LNCAP (cell line): ENCODE results near the gene RPEL1.

Experiments used
- TF ChIP-seq, protein P1 (sequence below): fragments of 450-650 bp; IDR thresholded peaks from 2 replicates; pipeline ENCODE4 v1.5.1; 2017; ENCODE audit warnings: mild to moderate bottlenecking

The RPEL1 gene

DNA sequence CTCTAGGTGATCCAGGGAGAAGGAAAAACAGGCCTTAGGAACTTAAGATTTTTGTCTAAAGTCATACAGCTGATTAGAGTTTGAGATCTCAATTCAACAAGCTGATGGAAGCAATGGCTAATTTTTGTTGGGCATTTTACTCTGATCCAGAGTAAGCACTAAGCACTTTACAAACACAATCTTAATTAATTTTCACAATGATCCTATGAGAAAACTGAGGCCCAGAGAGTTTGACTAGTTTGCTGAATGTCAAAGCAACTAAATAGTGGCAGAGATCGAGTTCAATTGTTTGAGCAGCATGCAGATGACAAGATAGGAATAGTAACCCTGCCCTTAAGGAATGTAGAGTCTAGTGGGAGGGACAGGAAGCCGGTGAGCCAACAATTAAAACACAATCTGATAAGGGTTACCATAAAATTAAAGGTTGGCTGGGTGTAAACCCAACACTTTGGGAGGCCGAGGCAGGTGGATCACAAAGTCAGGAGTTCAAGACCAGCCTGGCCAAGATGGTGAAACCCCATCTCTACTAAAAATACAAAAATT is 13.5 kb upstream of the RPEL1 start:
- TF ChIP-seq, protein P1, sequence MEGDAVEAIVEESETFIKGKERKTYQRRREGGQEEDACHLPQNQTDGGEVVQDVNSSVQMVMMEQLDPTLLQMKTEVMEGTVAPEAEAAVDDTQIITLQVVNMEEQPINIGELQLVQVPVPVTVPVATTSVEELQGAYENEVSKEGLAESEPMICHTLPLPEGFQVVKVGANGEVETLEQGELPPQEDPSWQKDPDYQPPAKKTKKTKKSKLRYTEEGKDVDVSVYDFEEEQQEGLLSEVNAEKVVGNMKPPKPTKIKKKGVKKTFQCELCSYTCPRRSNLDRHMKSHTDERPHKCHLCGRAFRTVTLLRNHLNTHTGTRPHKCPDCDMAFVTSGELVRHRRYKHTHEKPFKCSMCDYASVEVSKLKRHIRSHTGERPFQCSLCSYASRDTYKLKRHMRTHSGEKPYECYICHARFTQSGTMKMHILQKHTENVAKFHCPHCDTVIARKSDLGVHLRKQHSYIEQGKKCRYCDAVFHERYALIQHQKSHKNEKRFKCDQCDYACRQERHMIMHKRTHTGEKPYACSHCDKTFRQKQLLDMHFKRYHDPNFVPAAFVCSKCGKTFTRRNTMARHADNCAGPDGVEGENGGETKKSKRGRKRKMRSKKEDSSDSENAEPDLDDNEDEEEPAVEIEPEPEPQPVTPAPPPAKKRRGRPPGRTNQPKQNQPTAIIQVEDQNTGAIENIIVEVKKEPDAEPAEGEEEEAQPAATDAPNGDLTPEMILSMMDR, result no peak

DNA sequence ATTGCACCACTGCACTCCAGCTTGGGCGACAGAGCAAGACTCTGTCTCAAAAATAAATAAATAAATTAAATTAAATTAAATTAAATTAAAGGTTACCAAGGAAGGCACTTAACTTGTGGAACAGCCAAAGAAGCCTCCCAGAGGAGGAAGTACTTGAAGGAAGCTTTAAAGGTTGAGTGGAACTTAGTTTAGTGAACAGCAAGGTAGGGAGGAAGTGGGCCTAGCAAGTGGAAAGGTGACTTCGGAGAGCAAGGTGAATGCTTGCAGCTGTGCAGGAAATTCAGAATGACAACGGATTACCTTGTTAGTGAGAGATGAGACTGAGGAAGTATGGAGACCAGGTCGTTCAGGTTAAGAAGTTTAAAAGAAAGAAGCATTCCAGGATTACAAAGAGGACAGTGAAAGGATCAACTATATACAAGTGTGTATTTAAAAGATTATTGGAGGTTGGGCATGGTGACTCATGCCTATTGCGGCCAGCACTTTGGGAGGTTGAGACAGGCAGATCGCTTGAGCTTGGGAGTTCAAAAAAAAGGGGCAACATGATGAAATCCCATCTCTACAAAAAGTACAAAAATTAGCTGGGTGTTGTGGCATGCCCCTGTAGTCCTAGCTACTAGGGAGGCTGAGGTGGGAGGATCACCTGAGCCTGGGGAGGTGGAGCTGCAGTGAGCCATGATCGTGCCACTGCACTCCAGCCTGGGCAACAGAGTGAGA is 12.8 kb upstream of the RPEL1 start:
- TF ChIP-seq, protein P1, result no peak

DNA sequence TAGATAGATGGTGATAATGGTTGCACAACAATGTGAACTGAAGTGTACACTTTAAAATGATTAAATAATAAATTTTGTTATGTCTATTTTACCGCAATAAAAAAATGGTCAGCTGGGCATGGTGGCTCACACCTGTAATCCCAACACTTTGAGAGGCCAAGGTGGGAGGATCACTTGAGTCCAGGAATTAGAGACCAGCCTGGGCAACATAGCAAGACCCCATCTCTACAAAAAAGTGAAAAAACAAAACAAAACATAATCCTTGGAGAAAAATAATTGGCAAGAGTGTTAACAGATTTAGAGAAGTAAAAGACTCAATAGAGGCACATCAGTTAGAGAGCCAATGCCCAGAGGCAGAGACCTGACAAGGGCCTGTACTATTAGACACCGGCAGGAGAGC is 9.9 kb upstream of the RPEL1 start:
- TF ChIP-seq, protein P1, result no peak

DNA sequence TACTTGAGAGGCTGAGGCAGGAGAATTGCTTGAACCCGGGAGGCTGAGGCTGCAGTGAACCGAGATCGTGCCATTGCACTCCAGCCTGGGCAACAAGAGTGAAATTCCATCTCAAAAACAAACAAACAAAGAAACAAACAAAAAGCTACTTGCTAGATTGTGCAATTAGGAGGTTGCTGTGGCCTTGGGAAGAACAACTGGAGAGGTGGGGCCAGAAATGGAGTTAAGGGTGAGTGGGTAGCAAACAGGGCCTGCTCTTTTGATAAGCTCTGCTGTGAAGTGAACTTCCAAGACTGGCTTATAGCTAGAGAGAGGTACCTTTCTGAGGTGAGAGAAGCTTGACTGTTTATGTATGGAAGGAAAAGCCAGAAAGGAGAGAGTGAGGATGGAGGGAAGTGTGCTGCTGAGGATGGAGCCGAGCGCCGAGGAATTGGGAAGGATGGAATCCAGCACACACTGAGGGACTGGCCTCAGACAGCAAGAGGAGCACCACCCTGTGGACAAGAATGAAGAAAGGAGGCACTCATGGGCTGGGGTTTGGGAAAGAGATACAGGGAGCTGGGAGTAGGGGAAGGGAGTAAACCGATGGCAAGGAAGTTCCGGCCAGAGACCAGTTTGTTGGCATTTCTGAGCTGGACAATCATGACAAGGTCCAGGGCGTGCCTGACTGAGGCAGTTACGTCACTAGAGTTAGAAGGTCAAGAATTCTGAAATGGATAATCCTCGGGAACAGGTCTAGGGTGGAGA is 7.0 kb upstream of the RPEL1 start:
- TF ChIP-seq, protein P1, result no peak

DNA sequence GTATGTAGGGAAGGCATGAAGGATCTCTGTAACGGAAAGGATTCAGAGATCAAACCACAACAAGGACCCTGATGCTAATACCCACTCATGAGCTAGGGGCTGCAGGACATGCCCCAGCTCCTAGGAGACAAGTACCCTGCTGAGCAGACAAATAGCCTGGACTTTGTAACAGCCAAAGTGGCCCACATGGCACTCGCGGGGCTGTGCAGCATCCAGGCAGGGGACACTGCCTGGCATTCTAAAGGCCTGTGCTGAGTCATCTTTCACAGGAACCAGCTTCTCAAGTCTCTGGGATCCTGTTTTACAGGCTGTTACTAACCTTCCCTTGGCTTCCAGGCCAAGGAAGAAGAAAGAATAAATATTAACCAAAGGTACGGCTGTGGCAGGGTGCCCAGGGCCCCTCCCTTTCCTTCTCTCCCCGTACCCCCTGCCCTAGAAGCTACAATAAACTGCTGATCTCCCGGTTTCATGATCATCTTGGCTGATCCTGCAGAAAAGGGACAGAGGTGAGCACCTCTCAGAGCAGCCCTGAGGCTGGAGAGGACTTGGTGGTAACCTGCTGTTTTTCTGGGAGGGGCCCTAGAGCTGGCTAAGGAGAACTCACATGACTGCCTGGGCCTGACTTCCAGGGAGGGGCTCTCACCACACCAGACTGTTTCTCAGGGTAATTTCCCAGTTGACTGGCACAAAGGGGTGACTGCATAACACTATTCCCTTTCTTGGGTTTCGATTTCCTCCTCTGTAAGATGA is 4.2 kb upstream of the RPEL1 start:
- TF ChIP-seq, protein P1, result no peak

DNA sequence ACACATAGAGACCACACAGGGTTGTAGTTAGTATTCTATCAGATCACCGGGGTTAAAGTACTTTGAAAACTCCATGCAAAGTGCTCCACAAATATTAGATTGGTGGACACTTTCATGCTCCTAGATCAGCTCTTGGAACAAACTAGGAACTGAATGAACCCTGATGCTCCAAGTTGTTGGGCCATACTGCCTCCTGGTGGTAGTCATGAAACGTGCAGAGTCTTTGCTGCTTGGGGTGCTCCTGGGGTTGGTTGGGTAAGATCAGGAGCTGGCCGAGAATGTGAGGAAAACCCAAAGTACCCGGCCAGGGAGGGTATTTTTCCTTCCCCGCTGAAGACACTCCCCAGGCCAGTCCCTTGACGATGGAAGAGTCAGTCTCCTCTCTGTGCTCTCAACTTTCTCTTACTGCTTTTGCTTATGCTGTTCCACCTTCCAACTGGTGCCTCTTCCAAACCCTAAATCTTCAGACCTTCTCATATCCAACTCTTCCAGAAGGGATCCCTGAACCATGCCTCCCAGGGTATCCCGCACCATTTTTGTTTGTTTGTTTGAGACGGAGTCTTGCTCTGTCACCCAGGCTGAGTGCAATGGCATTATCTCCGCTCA is 918 bp upstream of the RPEL1 start:
- TF ChIP-seq, protein P1, result peak; percentile 88

DNA sequence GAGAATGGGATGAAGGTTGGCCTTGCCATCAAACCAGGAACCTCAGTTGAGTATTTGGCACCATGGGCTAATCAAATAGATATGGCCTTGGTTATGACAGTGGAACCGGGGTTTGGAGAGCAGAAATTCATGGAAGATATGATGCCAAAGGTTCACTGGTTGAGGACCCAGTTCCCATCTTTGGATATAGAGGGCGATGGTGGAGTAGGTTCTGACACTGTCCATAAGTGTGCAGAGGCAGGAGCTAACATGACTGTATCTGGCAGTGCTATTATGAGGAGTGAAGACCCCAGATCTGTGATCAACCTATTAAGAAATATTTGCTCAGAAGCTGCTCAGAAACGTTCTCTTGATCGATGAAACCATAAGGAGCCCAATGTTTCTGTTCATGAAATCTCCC is 637 bp downstream of the RPEL1 start:
- TF ChIP-seq, protein P1, result no peak
